NCI-H1092 treated with DMSO at 0.1 percent for 48 hours (cell line): ENCODE results near the gene SEC63.
A peak's percentile ranks its signal among the peaks of the same experiment; 100 is the strongest.
"Not testable (repeated sequence)": the region's sequence is repeated elsewhere in the genome, so short reads cannot be mapped to it uniquely, and the experiment has no call there.

ENCODE experiments used
- DNase-seq: peaks from one replicate; lab custom pipeline; 2025; lab: John Stamatoyannopoulos, UW

Gene SEC63, protein sequence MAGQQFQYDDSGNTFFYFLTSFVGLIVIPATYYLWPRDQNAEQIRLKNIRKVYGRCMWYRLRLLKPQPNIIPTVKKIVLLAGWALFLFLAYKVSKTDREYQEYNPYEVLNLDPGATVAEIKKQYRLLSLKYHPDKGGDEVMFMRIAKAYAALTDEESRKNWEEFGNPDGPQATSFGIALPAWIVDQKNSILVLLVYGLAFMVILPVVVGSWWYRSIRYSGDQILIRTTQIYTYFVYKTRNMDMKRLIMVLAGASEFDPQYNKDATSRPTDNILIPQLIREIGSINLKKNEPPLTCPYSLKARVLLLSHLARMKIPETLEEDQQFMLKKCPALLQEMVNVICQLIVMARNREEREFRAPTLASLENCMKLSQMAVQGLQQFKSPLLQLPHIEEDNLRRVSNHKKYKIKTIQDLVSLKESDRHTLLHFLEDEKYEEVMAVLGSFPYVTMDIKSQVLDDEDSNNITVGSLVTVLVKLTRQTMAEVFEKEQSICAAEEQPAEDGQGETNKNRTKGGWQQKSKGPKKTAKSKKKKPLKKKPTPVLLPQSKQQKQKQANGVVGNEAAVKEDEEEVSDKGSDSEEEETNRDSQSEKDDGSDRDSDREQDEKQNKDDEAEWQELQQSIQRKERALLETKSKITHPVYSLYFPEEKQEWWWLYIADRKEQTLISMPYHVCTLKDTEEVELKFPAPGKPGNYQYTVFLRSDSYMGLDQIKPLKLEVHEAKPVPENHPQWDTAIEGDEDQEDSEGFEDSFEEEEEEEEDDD

DNA sequence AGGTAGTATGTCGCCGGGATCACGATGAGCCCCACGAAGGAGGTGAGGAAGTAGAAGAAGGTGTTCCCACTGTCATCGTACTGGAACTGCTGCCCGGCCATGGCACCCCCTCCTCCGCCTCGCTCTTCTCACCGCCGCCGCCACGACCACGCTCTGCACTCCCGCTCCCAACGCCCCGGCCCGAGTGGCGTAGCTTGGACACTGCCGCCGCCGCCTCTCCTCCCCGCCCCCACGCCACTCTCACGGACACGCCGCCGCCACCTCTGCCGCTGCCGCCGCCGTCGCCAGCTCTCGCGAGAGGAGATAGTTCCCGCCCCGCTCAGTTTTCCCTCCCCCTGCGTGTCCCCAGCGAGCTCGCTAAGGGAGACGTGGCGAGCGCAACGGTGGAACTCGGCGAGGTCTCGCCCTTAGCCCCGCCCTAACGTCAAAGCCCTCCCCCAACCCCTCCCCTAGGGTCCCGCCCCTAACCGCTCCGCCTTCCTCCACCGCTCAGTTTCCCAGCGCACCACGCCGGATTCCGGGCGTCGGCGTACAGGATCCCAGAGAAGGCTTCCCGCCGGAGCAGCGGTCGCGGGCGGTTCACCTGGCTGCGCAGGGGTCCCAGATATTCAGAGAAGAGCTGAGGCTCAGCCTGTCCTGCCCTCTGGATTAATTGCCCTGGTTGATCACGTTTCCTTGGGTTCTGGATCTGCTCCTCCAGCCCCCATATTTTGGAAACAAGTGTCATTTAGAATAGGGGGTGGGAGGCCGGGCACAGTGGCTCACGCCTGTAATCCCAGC is at the start of gene SEC63:
SEC63 (minus strand) TSS at position 300 of the 780 bp plus-strand sequence; CDS start at position 101, 199 bp downstream.
- peak; percentile 92 for DNase-seq

DNA sequence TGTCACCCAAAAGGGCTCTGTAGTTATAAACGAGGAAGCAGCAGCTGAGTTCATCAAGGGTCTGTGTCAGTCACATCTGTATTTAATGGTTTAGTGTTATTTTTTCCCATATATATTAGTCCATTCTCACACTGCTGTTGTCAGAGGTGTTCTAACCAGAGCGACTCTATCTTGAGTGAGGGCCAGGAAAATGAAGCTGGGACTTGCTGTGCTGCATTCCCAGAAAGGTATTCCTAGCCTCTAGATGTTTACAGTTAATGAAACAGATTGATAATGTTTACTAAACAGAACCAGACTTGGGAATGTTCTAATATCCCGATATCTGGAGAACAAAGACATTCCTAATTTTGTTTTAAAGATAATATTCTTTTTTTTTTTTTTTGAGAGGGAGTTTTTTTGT is 48.0 kb upstream of the SEC63 start:
- no peak for DNase-seq

DNA sequence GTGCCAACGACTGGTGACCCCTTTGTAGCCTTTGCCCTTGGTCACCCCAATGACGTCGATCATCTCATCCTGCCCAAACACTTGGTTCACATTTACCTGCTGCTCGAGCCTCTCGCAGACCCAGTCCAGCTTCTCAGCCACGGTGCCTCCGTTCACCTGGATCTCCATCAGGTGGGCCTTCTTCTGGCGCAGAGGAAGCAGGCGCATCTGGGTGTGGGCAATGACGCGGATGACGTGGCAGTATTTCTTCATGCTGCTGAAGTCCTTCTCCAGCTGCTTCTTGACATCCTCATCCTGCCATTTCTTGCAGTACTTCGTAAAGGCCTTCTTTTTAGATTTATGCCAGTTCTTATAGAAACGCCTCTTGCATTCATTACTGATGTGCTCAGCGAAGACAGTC is 46.9 kb upstream of the SEC63 start:
- no peak for DNase-seq

DNA sequence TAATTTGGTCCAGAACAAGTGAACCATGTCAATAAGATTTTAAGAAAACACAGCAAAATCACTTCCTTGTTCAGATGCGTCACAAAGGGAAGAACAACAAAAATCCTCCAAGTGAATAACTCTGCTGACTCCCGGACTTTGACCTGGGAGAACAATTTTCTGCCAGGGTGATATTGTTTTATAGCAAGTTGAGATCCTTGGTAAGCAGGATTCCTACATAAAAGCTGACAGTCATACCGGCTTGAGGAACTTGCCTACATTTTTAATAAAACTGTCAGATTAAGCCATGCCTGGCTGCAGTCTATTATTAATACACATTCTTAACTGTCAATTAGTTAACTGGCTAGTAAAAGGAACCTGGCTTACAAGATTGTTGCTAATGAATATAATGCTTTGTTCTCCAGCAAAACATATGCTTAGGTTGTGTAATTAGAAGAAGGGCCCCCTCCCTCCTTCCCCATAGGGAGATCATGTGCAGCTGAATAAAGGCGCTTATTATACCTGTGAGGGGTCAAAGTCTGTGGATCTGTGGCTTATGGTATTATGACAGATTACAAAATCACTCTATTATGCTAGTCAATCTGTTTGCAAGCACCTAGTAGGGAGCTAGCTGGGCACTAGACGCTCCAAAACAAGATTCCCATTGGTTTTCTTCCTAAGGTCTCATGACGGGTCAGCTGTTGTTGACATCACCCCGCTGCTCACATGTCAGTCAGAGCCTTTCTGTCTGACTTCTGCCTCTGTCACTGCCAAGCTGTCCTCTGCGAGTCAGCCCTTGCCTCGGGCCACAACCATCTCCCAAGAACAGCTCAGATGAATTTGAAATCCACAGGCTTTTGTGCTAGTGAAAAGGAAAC is 44.6 kb upstream of the SEC63 start:
- DNase-seq = no peak

DNA sequence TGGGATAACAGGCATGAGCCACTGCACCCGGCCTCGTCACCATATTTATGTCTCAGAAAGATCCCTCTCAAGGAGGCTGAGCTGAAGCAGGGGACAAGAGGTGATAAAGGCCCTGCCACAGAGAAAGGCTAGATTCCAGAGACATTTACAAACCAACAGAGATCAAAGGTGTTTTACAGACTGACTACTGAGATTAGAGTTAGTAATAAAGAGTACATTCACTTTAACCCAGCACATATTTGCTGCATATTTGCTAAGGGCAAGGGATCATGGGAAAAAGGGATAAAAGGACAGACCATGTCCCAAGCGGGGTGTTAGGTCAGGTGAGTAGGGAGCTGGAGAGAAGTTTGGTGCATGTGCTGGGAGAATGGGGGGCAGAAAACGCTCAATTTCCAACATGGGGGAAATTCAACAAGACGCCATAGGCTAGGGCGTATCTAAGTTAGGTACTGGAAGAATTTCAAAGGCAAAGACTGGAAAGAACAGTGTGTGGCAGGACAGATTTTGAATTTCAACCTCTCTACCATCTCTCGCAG is 43.8 kb upstream of the SEC63 start:
- DNase-seq = no peak

DNA sequence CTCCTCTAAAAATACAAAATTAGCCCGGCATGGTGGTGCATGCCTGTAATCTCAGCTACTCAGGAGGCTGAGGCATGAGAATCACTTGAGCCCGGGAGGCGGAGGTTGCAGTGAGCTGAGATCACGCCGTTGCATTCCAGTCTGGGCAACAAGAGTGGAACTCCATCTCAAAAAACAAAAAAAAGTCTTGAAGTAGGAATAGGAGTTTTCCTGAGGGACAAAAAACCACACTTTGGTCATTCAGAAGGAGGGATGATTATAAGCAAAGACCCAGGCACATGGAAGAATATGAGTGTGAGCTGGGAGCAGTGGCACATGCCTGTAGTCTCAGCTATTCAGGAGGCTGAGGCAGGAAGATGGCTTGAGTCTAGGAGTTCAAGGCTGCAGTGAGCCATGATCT is 42.3 kb upstream of the SEC63 start:
- DNase-seq = not testable (repeated sequence)

DNA sequence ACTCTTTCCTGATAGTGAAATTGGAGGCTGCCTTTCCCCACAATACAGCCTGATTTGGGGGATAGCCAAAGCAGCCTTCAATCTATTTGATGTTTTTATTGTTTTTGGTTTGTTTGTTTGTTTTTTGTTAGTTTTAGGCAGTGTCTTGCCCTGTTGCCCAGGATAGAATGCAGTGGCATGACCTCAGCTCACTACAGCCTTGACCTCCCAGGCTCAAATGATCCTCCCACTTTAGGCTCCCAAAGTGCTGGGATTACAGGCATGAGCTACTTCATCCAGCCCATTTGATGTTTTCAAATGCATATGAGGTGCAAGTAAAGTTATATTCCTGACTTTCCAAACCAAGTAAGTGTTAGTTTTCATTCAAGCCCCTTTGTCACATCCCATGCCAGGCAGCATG is 41.3 kb upstream of the SEC63 start:
- no peak for DNase-seq

DNA sequence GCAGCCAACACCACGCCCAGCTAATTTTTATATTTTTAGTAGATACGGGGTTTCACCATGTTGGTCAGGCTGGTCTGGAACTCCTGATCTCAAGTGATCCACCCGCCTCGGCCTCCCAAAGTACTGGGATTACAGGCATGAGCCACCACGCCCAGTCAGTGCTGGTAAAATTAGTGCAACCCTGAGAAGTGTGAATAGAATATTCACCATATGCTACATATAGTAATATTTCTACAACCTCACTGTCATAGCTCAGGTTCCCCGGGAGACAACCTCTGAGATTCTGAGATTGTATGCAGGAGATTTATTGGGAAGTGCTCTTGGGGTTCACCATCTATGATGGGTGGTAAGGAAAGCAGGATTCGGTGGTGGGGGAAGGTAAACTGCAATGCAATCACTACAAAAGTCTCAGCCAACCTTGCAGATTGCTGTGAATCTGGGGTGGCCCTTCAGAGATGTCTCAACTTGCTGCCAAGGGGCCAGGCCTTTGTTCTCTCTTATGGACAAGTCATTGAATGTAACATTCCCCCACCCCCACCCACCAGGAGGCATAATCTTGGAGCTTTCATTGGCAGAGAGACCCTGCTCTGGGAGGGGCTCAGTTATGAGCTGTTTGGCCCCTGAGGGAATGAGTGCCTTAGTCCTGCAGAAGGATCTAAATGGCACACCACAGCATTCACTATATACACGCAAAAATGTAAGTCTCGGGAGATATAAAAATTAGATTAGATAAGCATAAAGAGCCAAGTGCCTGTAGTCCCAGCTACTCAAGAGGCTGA is 34.0 kb upstream of the SEC63 start:
- DNase-seq = no peak

DNA sequence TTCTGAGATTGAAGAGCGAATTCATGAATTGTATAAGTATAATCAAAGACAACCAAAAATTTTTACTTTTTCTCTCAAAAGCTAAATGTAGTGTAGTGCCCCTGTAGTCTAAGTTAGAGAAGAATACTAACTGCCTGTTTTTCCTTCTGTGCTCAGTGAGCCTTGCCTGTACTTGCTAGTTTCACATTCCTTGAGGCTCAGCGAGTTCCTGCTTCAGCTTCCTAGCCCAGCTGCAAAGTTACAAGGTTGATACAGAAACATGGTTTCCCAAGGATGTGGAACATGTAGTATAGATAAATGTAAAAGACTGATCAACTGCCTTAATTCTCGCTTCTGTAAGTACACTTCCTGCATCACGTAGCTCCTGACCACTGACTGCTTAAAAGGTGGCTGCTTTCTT is 33.1 kb upstream of the SEC63 start:
- DNase-seq = no peak

DNA sequence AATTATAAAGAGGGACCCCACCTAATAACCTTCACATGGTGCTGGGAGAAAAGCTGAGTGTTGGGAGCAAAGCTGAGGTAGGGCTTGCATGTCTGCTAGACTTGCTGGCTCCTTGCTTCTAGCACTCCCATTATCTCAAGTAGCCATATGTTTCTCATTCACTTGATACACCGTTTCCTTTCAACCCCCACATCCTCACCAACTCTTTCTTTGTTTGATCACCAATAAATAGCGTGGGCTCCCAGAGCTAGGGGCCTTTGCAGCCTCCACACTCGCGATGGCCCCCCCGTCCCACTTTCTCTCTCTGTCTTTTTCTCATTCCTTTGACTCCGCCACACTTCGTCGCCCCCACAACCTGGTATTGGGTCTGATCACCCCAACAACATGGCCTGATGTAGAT is 32.6 kb upstream of the SEC63 start:
- DNase-seq = not testable (repeated sequence)

DNA sequence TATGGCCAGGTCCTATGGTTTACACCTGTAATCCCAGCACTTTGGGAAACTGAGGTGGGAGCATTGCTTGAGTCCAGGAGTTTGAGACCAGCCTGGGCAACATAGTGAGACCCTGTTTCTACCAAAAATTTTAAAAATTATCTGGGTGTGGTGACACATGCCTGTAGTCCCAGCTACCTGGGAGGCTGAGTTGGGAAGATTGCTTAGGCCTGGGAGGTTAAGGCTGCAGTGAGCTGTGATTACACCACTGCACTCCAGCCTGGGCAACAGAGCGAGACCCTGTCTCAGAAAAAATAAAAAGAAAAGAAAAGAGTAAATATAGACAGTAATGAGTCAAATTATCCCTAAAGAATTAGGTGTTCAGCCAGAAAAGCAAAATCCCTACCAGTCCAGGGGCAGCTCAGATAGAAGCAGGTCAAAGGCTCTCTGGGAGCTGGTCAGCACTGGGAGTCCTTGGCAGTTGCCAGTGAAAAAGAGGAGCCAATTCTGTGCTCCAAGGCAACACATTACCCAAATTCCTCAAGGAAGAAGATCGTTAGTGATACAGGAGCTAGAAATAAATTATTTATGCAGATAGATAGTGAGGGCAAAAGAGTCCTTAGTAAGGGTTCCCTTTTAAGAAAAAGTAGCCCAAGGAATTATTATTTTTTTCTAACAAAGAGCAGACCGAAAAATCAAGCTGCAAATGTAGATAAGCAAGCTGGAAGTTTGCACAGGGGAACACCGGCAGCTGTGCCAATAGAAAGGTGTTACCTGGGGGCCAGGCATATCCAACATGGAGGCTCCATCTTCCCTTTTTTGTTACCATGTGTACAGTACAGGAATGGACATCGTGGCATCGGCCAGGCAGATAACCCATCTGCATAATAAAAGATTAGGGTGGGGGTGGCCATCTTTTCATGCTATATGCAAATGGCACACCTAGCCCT is 31.4 kb upstream of the SEC63 start:
- DNase-seq = no peak

DNA sequence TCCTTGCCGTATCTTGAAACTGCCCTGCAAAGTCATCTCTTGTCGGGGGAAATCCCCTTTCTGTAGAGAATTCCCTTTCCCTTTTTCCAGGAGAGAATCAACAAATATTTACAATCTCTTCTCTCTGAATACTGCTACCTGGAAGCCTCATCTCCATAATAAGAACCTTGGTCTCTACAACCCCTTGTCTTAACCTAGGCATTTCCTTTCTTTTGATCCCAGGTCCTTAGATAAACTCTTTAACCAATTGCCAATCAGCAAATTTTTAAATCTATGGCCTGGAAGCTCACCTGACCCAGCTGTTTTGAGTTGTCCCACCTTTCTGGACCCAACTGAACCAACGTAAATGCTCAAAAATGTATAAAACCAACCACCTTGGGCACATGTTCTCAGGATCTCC is 30.6 kb upstream of the SEC63 start:
- no peak for DNase-seq

DNA sequence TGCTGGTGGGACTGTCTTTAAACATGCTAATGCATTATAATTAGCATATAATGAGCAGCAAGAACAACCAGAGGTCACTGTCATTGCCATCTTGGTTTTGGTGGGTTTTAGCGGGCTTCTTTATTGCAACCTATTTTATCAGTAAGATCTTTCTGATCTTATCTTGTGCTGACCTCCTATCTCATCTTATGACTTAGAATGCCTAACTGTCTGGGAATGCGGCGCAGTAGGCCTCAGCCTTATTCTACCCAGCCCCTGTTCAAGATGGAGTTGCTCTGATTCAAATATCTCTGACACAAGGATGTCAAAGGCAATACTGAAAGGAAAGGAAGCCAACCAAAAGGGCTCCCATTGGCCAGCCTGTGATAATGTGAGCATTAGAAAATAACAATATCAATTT is 29.8 kb upstream of the SEC63 start:
- no peak for DNase-seq

DNA sequence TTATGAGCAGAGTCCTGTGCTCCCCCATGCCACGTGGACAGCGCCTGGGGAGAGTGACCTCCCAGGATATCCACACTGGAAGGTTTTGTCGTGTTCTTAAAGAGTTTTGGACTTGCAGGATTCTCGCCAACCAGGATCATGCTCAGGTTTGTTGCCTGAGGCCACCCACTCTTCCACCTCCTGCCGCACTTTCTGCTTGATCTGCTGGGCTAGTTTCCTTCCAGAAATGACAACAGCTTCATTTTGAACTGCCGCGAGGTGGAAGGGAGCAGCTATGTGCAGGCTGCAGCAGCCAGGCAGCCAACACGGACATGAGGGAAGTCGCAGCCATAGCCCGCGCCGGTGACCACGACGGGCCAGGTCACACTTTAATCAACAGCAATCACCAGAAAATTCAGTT is 27.7 kb upstream of the SEC63 start:
- DNase-seq = no peak

DNA sequence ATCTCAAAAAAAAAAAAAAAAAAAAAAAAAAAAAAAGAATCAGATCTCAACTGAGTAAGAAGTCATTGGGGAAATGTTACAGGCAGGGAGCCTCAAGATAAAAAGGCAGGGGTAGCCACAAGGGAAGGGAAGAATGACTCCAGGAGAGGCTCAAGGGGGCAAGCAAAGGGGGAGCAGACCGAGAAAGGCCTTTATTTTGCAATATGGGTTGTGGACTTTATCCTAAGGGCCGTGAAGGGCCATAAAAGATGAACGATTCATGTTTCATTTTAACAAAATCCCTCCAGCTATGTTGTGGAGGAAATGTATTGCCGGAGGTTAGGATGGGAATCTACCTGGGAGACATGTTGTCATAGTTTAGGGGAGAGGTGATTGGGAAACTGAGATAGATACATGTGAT is 25.8 kb upstream of the SEC63 start:
- no peak for DNase-seq

DNA sequence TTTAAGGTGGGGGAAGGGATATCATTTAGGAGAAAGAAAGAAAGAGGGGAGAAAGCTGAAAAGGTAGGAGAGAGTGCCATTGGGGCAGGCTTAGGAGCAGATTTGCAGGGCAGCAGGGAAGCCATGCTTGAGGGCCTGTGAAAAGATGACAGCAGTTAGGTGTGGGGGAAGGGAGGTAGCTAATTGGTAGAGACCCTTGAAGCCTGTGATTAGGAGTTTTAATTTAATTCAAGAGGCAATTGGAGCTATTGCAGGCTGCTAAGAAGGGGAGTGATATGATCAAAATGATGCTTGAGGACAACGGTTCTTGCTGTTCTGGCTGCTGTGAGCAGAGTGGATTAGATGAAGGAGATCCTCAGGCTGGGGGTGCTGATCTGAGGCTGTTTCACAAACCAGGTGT is 24.5 kb upstream of the SEC63 start:
- DNase-seq = no peak

DNA sequence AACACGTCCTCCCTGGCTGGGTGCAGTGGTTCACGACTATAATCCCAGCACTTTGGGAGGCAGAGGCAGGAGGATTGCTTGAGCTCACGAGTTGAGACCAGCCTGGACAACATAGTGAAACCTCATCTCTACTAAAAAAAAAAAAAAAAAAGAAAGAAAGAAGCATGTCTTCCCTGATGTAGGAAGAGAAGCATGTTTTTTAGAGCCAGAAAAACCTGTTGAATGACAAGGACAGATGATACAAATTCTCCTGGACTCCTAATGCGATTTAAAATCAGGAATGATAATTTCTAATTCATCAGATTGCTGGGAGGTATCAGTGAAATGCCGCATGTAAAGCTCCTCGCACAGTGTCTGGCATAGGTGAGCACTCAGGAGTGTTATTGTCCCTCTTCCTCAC is 23.7 kb upstream of the SEC63 start:
- DNase-seq = no peak

DNA sequence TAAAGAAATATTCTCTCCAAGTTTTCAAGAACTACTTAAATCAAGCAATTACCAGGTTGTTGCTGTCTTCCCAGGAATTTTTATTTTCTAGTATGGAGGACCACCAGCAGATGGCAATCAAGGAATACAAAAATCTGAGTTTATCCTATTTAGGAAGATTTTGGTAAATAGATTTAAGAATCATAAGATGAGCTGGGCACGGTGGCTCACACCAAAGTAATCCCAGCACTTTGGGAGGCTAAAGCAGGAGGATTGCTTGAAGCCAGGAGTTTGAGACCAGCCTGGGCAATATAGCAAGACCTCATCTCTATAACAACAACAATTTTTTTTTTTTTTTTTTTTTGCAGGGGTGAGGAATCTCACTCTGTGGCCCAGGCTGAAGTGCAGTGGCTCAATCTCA is 19.3 kb upstream of the SEC63 start:
- DNase-seq = peak; percentile 10

DNA sequence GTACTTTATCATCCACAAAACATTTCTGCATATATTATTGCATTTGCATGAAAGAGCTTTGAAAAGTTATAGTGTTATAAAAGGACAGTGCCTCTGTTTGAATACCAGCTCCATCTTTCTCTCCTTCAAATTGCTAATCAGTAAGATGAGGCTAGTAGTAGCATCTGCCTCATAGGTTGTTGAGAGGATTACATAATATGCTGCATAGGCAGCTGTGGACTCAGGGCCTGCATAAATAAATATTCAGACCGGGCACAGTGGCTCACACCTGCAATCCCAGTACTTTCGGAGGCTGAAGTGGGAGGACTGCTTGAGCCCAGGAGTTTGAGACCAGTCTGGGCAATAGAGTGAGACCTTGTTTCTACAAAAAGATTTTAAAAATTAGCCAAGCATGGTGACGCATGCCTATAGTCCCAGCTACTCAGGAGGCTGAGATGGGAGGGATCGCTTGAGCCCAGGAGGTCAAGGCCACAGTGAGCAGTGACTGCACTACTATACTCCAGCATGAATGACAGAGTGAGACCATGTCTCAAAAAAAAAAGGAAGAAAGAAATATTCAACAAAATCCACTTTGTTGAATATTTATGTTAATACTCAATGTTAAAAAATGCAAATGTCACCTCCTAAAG is 18.3 kb upstream of the SEC63 start:
- DNase-seq = no peak
